ENCODE data around the gene SOS2.

DNA sequence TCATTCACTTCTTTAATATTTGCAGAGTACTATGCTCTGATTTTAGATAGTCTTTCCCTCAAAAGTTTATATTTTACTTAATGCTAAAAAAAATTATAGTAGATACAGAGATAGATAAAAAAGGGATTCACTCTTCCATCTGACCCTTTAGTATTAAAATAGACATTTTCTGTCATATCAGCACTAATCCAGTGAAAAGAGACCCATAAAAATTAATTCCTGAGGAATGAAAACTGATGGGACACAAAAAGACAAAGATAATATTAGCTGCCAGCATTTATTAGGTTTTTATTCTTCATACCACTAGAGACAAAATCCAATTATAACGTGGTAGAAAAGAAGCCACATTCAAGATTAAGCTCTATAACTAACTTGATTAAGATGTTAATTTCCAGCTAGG is 45.3 kb downstream of the SOS2 start:
- TF ChIP-seq, protein P1, sequence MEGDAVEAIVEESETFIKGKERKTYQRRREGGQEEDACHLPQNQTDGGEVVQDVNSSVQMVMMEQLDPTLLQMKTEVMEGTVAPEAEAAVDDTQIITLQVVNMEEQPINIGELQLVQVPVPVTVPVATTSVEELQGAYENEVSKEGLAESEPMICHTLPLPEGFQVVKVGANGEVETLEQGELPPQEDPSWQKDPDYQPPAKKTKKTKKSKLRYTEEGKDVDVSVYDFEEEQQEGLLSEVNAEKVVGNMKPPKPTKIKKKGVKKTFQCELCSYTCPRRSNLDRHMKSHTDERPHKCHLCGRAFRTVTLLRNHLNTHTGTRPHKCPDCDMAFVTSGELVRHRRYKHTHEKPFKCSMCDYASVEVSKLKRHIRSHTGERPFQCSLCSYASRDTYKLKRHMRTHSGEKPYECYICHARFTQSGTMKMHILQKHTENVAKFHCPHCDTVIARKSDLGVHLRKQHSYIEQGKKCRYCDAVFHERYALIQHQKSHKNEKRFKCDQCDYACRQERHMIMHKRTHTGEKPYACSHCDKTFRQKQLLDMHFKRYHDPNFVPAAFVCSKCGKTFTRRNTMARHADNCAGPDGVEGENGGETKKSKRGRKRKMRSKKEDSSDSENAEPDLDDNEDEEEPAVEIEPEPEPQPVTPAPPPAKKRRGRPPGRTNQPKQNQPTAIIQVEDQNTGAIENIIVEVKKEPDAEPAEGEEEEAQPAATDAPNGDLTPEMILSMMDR (IDR thresholded peaks at IDR 0.05), result no peak
- no peak for TF ChIP-seq POLR2A (IDR thresholded peaks at IDR 0.05)

Data from lower leg skin (tissue), 3 donors.